Upper lobe of left lung (tissue), 4 donors: Measurements from ENCODE around the gene GET3.

Source experiments
- POLR2A ChIP-seq, 4 donors: fragments of 450-650 bp; IDR thresholded peaks; one replicate each; pipeline ENCODE4 v1.5.1; 2016 to 2017; ENCODE audit warnings: antibody characterized with exemption in 4 of 4, mild to moderate bottlenecking in 2 of 4
- POLR2AphosphoS5 ChIP-seq, 2 donors: sonication (generic); formaldehyde crosslinking; IDR thresholded peaks; one replicate each; pipeline ENCODE4 v1.5.1; 2017; ENCODE audit warnings: antibody characterized with exemption in 2 of 2
- TF ChIP-seq, protein P1 (sequence below), 6 experiments: fragments of 450-650 bp in 4 of 6; fragments of 200-600 bp in 2 of 6; sonication (generic) in 2 of 6; IDR thresholded peaks; one replicate each; pipeline ENCODE4 v1.5.1; 2016 to 2019; ENCODE audit warnings: antibody characterized with exemption in 6 of 6

DNA sequence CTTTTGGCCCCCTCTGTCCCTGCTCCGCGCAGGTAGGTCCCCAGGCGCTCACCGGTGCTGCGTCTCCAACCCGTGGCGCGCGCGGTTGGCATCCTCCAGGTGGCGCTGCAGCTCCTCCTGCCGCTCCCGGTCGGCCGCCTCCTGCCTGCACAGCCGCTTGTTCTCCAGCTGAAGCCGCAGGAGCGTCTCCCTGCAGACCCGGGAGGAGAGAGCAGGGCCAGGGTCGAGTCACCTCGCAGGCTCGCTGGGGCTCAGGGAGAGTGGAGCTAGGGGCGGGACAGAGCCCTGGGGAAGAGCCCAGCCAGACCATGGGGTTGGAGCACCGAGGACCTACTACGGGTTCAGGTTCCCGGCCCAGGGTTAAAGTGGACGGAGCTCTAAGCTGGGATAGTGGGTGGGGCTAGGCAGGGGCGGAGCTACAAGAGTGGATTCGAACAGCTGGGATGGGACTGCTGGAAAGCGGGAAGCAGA, 28.8 kb downstream of the GET3 start:
- TF ChIP-seq, protein P1, sequence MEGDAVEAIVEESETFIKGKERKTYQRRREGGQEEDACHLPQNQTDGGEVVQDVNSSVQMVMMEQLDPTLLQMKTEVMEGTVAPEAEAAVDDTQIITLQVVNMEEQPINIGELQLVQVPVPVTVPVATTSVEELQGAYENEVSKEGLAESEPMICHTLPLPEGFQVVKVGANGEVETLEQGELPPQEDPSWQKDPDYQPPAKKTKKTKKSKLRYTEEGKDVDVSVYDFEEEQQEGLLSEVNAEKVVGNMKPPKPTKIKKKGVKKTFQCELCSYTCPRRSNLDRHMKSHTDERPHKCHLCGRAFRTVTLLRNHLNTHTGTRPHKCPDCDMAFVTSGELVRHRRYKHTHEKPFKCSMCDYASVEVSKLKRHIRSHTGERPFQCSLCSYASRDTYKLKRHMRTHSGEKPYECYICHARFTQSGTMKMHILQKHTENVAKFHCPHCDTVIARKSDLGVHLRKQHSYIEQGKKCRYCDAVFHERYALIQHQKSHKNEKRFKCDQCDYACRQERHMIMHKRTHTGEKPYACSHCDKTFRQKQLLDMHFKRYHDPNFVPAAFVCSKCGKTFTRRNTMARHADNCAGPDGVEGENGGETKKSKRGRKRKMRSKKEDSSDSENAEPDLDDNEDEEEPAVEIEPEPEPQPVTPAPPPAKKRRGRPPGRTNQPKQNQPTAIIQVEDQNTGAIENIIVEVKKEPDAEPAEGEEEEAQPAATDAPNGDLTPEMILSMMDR (IDR thresholded peaks at IDR 0.05), result peak; percentile 80 to 97 (median 91)
- no peak for TF ChIP-seq POLR2A (IDR thresholded peaks at IDR 0.05)
- TF ChIP-seq POLR2AphosphoS5 (IDR thresholded peaks at IDR 0.05), result no peak
